ENCODE data around the gene RASL11A.

- TF ChIP-seq CTCF (IDR thresholded peaks at IDR 0.05), result no peak
- TF ChIP-seq POLR2A (IDR thresholded peaks at IDR 0.05), result no peak
Measured at GRCh38 chr13:27274631-27275030, 4.0 kb downstream of the RASL11A start.

Data from adrenal gland (tissue), 5 donors.